WTC11 (cell line): ENCODE data around the gene PRKG2. TPM values are rescaled to one million over a fixed set of nuclear protein-coding genes. Genes with fewer than 3 reads are reported as not detected.

ENCODE experiments used
- ATAC-seq: fragments of 200-7000 bp; cut with Tn5 transposase; 2 replicates; pipeline ENCODE4 v1.10.0; 2021; ENCODE audit warnings: mild to moderate bottlenecking, moderate library complexity
- CTCF ChIA-PET: fragments of 300-600 bp; sonication (Branson Sonifier 250); formaldehyde crosslinking; loops from one replicate; lab custom pipeline; 2021; ENCODE audit warnings: antibody characterized with exemption; lab: Charles Lee
- POLR2A ChIA-PET: fragments of 350-600 bp; sonication (Branson Sonifier 250); formaldehyde crosslinking; loops from one replicate; lab custom pipeline; 2021; ENCODE audit warnings: antibody characterized with exemption; lab: Charles Lee
- DNase-seq: peaks from one replicate; pipeline ENCODE4 v3.0.0; 2021; ENCODE audit warnings: low spot score
- H3K27ac Mint-ChIP-seq: 2 replicates; pipeline ENCODE4 v1.8.0; 2021; ENCODE audit warnings: mixed read lengths
- H3K27me3 Mint-ChIP-seq: 2 replicates; pipeline ENCODE4 v1.8.0; 2021; ENCODE audit warnings: low read depth, mild to moderate bottlenecking, moderate library complexity, mixed read lengths
- H3K36me3 Mint-ChIP-seq: 2 replicates; pipeline ENCODE4 v1.8.0; 2021; ENCODE audit warnings: mixed read lengths
- H3K4me1 Mint-ChIP-seq: 2 replicates; pipeline ENCODE4 v1.8.0; 2022; ENCODE audit warnings: mixed read lengths
- H3K4me3 Mint-ChIP-seq: 2 replicates; pipeline ENCODE4 v1.8.0; 2021; ENCODE audit warnings: mild to moderate bottlenecking, moderate library complexity, mixed read lengths
- H3K9me3 Mint-ChIP-seq: 2 replicates; pipeline ENCODE4 v1.8.0; 2021; ENCODE audit warnings: mixed read lengths
- AFF4 ChIP-seq: sonication (generic); formaldehyde crosslinking; IDR thresholded peaks from 2 replicates; pipeline ENCODE4 v1.8.1; 2023; ENCODE audit warnings: mild to moderate bottlenecking, missing genetic modification reagents, borderline replicate concordance
- ATF1 ChIP-seq: sonication (generic); formaldehyde crosslinking; IDR thresholded peaks from 2 replicates; pipeline ENCODE4 v1.8.1; 2023; ENCODE audit warnings: mild to moderate bottlenecking, moderate library complexity, missing genetic modification reagents
- ATF2 ChIP-seq: sonication (generic); formaldehyde crosslinking; IDR thresholded peaks from 2 replicates; pipeline ENCODE4 v1.8.1; 2022; ENCODE audit warnings: low read depth, missing genetic modification reagents, borderline replicate concordance
- CBFB ChIP-seq: sonication (generic); formaldehyde crosslinking; IDR thresholded peaks from 2 replicates; pipeline ENCODE4 v1.8.1; 2022; ENCODE audit warnings: mild to moderate bottlenecking, low read depth, missing genetic modification reagents
- ESRRA ChIP-seq: sonication (generic); formaldehyde crosslinking; IDR thresholded peaks from 2 replicates; pipeline ENCODE4 v1.8.1; 2022; ENCODE audit warnings: mild to moderate bottlenecking, missing genetic modification reagents, borderline replicate concordance
- GABPB1 ChIP-seq: sonication (generic); formaldehyde crosslinking; IDR thresholded peaks from 2 replicates; pipeline ENCODE4 v1.8.1; 2023; ENCODE audit warnings: mild to moderate bottlenecking, missing genetic modification reagents
- GTF2I ChIP-seq: fragments of 250-450 bp; sonication (Bioruptor Pico); conservative IDR thresholded peaks from 2 replicates; pipeline ENCODE4 v1.4.0; 2021; ENCODE audit warnings: mild to moderate bottlenecking
- RELA ChIP-seq: sonication (generic); formaldehyde crosslinking; IDR thresholded peaks from 2 replicates; pipeline ENCODE4 v1.8.1; 2022; ENCODE audit warnings: missing genetic modification reagents, mild to moderate bottlenecking, borderline replicate concordance
- SMAD3 ChIP-seq: sonication (generic); formaldehyde crosslinking; IDR thresholded peaks from 2 replicates; pipeline ENCODE4 v1.8.0; 2022; ENCODE audit warnings: missing genetic modification reagents, mild to moderate bottlenecking, borderline replicate concordance
- TEAD4 ChIP-seq: sonication (generic); formaldehyde crosslinking; IDR thresholded peaks from 2 replicates; pipeline ENCODE4 v1.8.0; 2022; ENCODE audit warnings: mild to moderate bottlenecking, missing genetic modification reagents
- ZBTB43 ChIP-seq: sonication (generic); formaldehyde crosslinking; IDR thresholded peaks from 2 replicates; pipeline ENCODE4 v1.8.1; 2023; ENCODE audit warnings: mild to moderate bottlenecking, missing genetic modification reagents
- ZNF232 ChIP-seq: sonication (generic); formaldehyde crosslinking; IDR thresholded peaks from 2 replicates; pipeline ENCODE4 v1.8.0; 2022; ENCODE audit warnings: mild to moderate bottlenecking, missing genetic modification reagents
- ZNF263 ChIP-seq: sonication (generic); formaldehyde crosslinking; IDR thresholded peaks from 2 replicates; pipeline ENCODE4 v1.8.1; 2022; ENCODE audit warnings: low read depth, mild to moderate bottlenecking, moderate library complexity, missing genetic modification reagents
- ZNF423 ChIP-seq: fragments of 250-450 bp; sonication (Bioruptor Pico); IDR thresholded peaks from 2 replicates; pipeline ENCODE4 v2.1.2; 2022; ENCODE audit warnings: mild to moderate bottlenecking, moderate library complexity
- ZNF512 ChIP-seq: sonication (generic); formaldehyde crosslinking; IDR thresholded peaks from 2 replicates; pipeline ENCODE4 v1.8.1; 2022; ENCODE audit warnings: missing genetic modification reagents, borderline replicate concordance
- ZSCAN18 ChIP-seq: fragments of 250-450 bp; sonication (Bioruptor Pico); IDR thresholded peaks from 2 replicates; pipeline ENCODE4 v2.1.2; 2022; ENCODE audit warnings: mild to moderate bottlenecking, moderate library complexity
- total RNA-seq: library from RNA; stranded (reverse); gene quantifications from 3 replicates; pipeline ENCODE4 v1.2.3, GENCODE V29; 2021

PRKG2 gene
- total RNA-seq, 1 experiment from 2014 or later, result 2.7 TPM

GRCh38 chr4:81195475-81195874 lies 19.5 kb downstream of the PRKG2 start (continued):
- TF ChIP-seq ZSCAN18 (CRISPR knock-in tag), result no peak

- no peak overlapping the region for H3K27ac Mint-ChIP-seq
- POLR2A ChIA-PET, result no interaction called here
- no peaks in the 10 kb centered on the region for H3K4me1 Mint-ChIP-seq
- H3K4me3 Mint-ChIP-seq, result no peak overlapping the region
- no peak for ATAC-seq
- H3K27me3 Mint-ChIP-seq, result no peaks in the 10 kb centered on the region
- peaks cover 9% of the 10 kb centered on the region for H3K9me3 Mint-ChIP-seq
- no peak for TF ChIP-seq RELA (CRISPR knock-in tag)
- TF ChIP-seq, all 79 proteins: peak for 0
- CTCF ChIA-PET, result no interaction called here
- DNase-seq, result no peak
- no peaks in the 10 kb centered on the region for H3K36me3 Mint-ChIP-seq
Observed at GRCh38 chr4:81194286-81194685, 20.7 kb downstream of the PRKG2 start.

- TF ChIP-seq GABPB1 (CRISPR knock-in tag), result no peak
- no peak for TF ChIP-seq ZNF232 (CRISPR knock-in tag)
- TF ChIP-seq ZNF263 (CRISPR knock-in tag), result no peak
- no peak for TF ChIP-seq ATF2 (CRISPR knock-in tag)
- TF ChIP-seq ESRRA (CRISPR knock-in tag), result no peak
- TF ChIP-seq, all 79 proteins: peak for 0
- Mint-ChIP-seq H3K36me3 (no peaks in the 10 kb centered on the region), H3K27me3 (no peaks in the 10 kb centered on the region), H3K27ac (no peak overlapping the region), H3K4me3 (no peak overlapping the region), H3K9me3 (peaks cover 11% of the 10 kb centered on the region), H3K4me1 (no peaks in the 10 kb centered on the region)
- ChIA-PET POLR2A (no interaction called here), CTCF (no interaction called here)
- no peak for DNase-seq
- no peak for ATAC-seq
Observed at GRCh38 chr4:81180916-81181315, 34.1 kb downstream of the PRKG2 start.

GRCh38 chr4:81179326-81179725 lies 35.7 kb downstream of the PRKG2 start:
- H3K27ac Mint-ChIP-seq, result no peak overlapping the region
- DNase-seq (no peak), ATAC-seq (no peak)
- TF ChIP-seq ZNF512 (CRISPR knock-in tag), result no peak
- CTCF ChIA-PET, result interaction anchor here (1.2 kb wide), 1 partner anchor 81 kb away, joined by 5 read pairs; no protein-coding TSS in a partner anchor
- no peaks in the 10 kb centered on the region for H3K27me3 Mint-ChIP-seq
- peaks cover 11% of the 10 kb centered on the region for H3K9me3 Mint-ChIP-seq
- H3K4me1 Mint-ChIP-seq, result no peaks in the 10 kb centered on the region
- H3K4me3 Mint-ChIP-seq, result no peak overlapping the region
- H3K36me3 Mint-ChIP-seq, result no peaks in the 10 kb centered on the region
- POLR2A ChIA-PET, result interaction anchor here (0.6 kb wide), 1 partner anchor 10 kb away, joined by 3 read pairs; no protein-coding TSS in a partner anchor

- Mint-ChIP-seq H3K4me3 (no peak overlapping the region), H3K36me3 (no peaks in the 10 kb centered on the region), H3K9me3 (peaks cover 2% of the 10 kb centered on the region), H3K27me3 (no peaks in the 10 kb centered on the region)
- no peak for DNase-seq
- POLR2A ChIA-PET, result no interaction called here
- TF ChIP-seq ZBTB43 (CRISPR knock-in tag) (no peak), TEAD4 (CRISPR knock-in tag) (no peak), ATF1 (CRISPR knock-in tag) (no peak), ZNF423 (CRISPR knock-in tag) (no peak), SMAD3 (CRISPR knock-in tag) (no peak), GTF2I (CRISPR knock-in tag) (no peak), AFF4 (CRISPR knock-in tag) (no peak), CBFB (CRISPR knock-in tag) (no peak), ZNF232 (CRISPR knock-in tag) (no peak)
- TF ChIP-seq, all 79 proteins: peak for 0
- no peaks in the 10 kb centered on the region for H3K4me1 Mint-ChIP-seq
- CTCF ChIA-PET, result no interaction called here
- ATAC-seq, result no peak
- no peak overlapping the region for H3K27ac Mint-ChIP-seq
Observed at GRCh38 chr4:81173213-81173612, 41.8 kb downstream of the PRKG2 start.
